ENCODE data around the gene PRR23E.

Gene PRR23E

DNA sequence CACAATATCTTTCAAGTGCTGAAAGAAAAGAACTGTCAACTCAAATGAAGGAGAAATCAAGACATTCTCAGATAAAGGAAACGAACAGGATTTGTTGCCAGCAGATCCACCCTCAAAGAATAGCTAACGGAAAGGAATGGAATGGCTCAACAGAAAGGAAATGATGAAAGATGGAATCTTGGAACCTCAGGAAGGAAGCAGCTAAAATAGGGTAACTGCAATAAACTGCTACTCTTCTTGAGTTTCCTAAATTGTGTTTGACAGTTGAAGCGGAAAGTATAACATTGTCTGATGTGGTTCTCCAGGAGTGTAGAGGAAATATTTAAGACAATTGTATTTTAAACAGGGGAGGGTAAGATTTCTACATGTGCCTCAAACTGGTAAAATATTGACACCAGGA lies 22.0 kb downstream of the PRR23E start:
- ChIA-PET CTCF (no interaction called here), POLR2A (no interaction called here)
- no peaks in the 10 kb centered on the region for H3K4me1 ChIP-seq (ENCODE audit: control insufficient read depth, insufficient read depth, low read length)
- TF ChIP-seq ZNF777 (tag by site-specific recombination; IDR thresholded peaks at IDR 0.05; ENCODE audit: borderline replicate concordance) (no peak), ZNF664 (tag by site-specific recombination; IDR thresholded peaks at IDR 0.05) (no peak), ZSCAN16 (tag by site-specific recombination; IDR thresholded peaks at IDR 0.05) (no peak), ZNF654 (tag by site-specific recombination; IDR thresholded peaks at IDR 0.05; ENCODE audit: low read depth) (no peak), ZNF404 (tag by site-specific recombination; IDR thresholded peaks at IDR 0.05) (no peak), ZBTB7A (tag by site-specific recombination; IDR thresholded peaks at IDR 0.05; ENCODE audit: low read depth) (no peak), BCL11B (tag by site-specific recombination; IDR thresholded peaks at IDR 0.05; ENCODE audit: low read depth) (no peak)
- TF ChIP-seq, protein P1, sequence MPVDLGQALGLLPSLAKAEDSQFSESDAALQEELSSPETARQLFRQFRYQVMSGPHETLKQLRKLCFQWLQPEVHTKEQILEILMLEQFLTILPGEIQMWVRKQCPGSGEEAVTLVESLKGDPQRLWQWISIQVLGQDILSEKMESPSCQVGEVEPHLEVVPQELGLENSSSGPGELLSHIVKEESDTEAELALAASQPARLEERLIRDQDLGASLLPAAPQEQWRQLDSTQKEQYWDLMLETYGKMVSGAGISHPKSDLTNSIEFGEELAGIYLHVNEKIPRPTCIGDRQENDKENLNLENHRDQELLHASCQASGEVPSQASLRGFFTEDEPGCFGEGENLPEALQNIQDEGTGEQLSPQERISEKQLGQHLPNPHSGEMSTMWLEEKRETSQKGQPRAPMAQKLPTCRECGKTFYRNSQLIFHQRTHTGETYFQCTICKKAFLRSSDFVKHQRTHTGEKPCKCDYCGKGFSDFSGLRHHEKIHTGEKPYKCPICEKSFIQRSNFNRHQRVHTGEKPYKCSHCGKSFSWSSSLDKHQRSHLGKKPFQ (tag by site-specific recombination; IDR thresholded peaks at IDR 0.05), result no peak
- H3K9me3 ChIP-seq (ENCODE audit: control insufficient read depth, insufficient read depth, low read depth, low read length), result no peaks in the 10 kb centered on the region
- no peaks in the 10 kb centered on the region for H3K36me3 ChIP-seq (ENCODE audit: control insufficient read depth in 2 of 2, insufficient read depth in 1 of 2, low read length in 2 of 2)
- H3K4me3 ChIP-seq (ENCODE audit: low read depth, low read length), result no peak overlapping the region
- H3K27ac ChIP-seq (ENCODE audit: extremely low read depth, low read depth, low read length), result no peak overlapping the region

DNA sequence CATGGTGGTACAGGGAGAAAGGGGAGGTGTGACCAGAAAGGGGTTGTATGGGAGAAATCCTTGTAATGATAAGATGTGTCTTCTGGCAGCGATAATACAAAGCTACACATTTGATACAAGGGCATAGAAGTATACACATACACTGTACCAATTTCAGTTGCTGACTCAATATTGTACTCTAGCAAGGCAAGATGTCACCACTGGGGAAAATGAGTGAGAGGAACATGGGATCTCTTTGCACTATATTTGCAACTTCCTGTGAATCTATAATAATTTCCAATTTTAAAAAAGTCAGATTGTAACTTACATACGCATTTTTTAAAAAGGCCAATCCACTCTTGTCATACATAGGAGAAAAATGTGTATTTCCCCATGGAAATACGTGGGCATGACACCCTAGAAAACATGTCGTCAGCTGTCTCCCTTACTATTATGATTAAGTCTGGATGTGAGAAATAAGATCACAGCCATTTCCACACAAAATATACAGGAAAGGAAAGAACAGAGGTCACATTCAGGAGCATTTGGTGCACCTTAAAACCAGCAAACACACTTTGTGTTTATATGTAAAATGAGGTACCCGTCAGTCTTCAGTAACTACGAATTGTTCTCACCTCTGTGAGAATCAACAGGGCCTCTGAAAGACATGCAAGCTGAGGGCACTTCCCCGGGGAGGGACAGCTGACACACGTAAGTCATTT lies 22.9 kb downstream of the PRR23E start:
- no peaks in the 10 kb centered on the region for H3K36me3 ChIP-seq (ENCODE audit: control insufficient read depth in 2 of 2, insufficient read depth in 1 of 2, low read length in 2 of 2)
- H3K4me1 ChIP-seq (ENCODE audit: control insufficient read depth, insufficient read depth, low read length), result no peaks in the 10 kb centered on the region
- CTCF ChIA-PET, result no interaction called here
- H3K27ac ChIP-seq (ENCODE audit: extremely low read depth, low read depth, low read length), result no peak overlapping the region
- TF ChIP-seq ZNF521 (tag by site-specific recombination; IDR thresholded peaks at IDR 0.05), result no peak
- TF ChIP-seq ZNF510 (tag by site-specific recombination; IDR thresholded peaks at IDR 0.05; ENCODE audit: insufficient replicate concordance), result no peak
- no peak for TF ChIP-seq ZNF76 (tag by site-specific recombination; IDR thresholded peaks at IDR 0.05; ENCODE audit: borderline replicate concordance, low read depth)
- TF ChIP-seq HOXA7 (CRISPR knock-in tag; IDR thresholded peaks at IDR 0.05; ENCODE audit: borderline replicate concordance), result no peak
- no peak for TF ChIP-seq ZNF174 (tag by site-specific recombination; IDR thresholded peaks at IDR 0.05)
- TF ChIP-seq ZNF624 (tag by site-specific recombination; IDR thresholded peaks at IDR 0.05), result no peak
- TF ChIP-seq ZNF2 (tag by site-specific recombination; IDR thresholded peaks at IDR 0.05), result no peak
- no peak for TF ChIP-seq ZNF837 (tag by site-specific recombination; IDR thresholded peaks at IDR 0.05)
- TF ChIP-seq ZNF785 (tag by site-specific recombination; IDR thresholded peaks at IDR 0.05), result no peak
- no peak for TF ChIP-seq OVOL3 (tag by site-specific recombination; IDR thresholded peaks at IDR 0.05)
- TF ChIP-seq WT1 (tag by site-specific recombination; IDR thresholded peaks at IDR 0.05), result no peak
- TF ChIP-seq, protein P2, sequence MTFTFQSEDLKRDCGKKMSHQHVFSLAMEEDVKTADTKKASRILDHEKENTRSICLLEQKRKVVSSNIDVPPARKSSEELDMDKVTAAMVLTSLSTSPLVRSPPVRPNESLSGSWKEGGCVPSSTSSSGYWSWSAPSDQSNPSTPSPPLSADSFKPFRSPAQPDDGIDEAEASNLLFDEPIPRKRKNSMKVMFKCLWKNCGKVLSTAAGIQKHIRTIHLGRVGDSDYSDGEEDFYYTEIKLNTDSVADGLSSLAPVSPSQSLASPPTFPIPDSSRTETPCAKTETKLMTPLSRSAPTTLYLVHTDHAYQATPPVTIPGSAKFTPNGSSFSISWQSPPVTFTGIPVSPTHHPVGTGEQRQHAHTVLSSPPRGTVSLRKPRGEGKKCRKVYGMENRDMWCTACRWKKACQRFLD (tag by site-specific recombination; IDR thresholded peaks at IDR 0.05), result no peak
- TF ChIP-seq ZNF37A (tag by site-specific recombination; IDR thresholded peaks at IDR 0.05), result no peak
- TF ChIP-seq, protein P3, sequence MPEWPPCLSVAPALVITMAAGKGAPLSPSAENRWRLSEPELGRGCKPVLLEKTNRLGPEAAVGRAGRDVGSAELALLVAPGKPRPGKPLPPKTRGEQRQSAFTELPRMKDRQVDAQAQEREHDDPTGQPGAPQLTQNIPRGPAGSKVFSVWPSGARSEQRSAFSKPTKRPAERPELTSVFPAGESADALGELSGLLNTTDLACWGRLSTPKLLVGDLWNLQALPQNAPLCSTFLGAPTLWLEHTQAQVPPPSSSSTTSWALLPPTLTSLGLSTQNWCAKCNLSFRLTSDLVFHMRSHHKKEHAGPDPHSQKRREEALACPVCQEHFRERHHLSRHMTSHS (tag by site-specific recombination; IDR thresholded peaks at IDR 0.05), result no peak
- TF ChIP-seq, protein P4, sequence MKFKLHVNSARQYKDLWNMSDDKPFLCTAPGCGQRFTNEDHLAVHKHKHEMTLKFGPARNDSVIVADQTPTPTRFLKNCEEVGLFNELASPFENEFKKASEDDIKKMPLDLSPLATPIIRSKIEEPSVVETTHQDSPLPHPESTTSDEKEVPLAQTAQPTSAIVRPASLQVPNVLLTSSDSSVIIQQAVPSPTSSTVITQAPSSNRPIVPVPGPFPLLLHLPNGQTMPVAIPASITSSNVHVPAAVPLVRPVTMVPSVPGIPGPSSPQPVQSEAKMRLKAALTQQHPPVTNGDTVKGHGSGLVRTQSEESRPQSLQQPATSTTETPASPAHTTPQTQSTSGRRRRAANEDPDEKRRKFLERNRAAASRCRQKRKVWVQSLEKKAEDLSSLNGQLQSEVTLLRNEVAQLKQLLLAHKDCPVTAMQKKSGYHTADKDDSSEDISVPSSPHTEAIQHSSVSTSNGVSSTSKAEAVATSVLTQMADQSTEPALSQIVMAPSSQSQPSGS (tag by site-specific recombination; IDR thresholded peaks at IDR 0.05; ENCODE audit: low read depth), result no peak
- TF ChIP-seq HOXD13 (CRISPR knock-in tag; IDR thresholded peaks at IDR 0.05; ENCODE audit: borderline replicate concordance), result no peak
- no peak for TF ChIP-seq ZFP41 (tag by site-specific recombination; IDR thresholded peaks at IDR 0.05; ENCODE audit: borderline replicate concordance)
- TF ChIP-seq, protein P5, sequence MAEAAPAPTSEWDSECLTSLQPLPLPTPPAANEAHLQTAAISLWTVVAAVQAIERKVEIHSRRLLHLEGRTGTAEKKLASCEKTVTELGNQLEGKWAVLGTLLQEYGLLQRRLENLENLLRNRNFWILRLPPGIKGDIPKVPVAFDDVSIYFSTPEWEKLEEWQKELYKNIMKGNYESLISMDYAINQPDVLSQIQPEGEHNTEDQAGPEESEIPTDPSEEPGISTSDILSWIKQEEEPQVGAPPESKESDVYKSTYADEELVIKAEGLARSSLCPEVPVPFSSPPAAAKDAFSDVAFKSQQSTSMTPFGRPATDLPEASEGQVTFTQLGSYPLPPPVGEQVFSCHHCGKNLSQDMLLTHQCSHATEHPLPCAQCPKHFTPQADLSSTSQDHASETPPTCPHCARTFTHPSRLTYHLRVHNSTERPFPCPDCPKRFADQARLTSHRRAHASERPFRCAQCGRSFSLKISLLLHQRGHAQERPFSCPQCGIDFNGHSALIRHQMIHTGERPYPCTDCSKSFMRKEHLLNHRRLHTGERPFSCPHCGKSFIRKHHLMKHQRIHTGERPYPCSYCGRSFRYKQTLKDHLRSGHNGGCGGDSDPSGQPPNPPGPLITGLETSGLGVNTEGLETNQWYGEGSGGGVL (tag by site-specific recombination; IDR thresholded peaks at IDR 0.05), result no peak
- TF ChIP-seq MEIS1 (CRISPR knock-in tag; IDR thresholded peaks at IDR 0.05; ENCODE audit: borderline replicate concordance), result no peak
- no peak for TF ChIP-seq MZF1 (tag by site-specific recombination; IDR thresholded peaks at IDR 0.05; ENCODE audit: borderline replicate concordance)
- POLR2A ChIA-PET, result no interaction called here
- no peak overlapping the region for H3K4me3 ChIP-seq (ENCODE audit: low read depth, low read length)
- no peaks in the 10 kb centered on the region for H3K9me3 ChIP-seq (ENCODE audit: control insufficient read depth, insufficient read depth, low read depth, low read length)

Data from HEK293 (cell line).